Testis (tissue), 3 donors: ENCODE results near the gene ARFGEF3. TPM values are rescaled to one million over a fixed set of nuclear protein-coding genes. Genes with fewer than 3 reads are reported as not detected.

Source experiments
- DNase-seq: peaks from one replicate; pipeline ENCODE4 v3.0.0-alpha.2; 2019
- H3K27ac ChIP-seq, 2 donors: fragments of 200-600 bp; sonication (generic); one replicate each; pipeline ENCODE4 v1.5.1; 2019
- H3K27me3 ChIP-seq: fragments of 200-600 bp; sonication (generic); one replicate; pipeline ENCODE4 v1.5.1; 2019
- H3K36me3 ChIP-seq: fragments of 200-600 bp; sonication (generic); one replicate; pipeline ENCODE4 v1.5.1; 2017; ENCODE audit warnings: low read depth; ENCODE audit errors: missing control alignments
- H3K4me1 ChIP-seq: fragments of 200-600 bp; sonication (generic); one replicate; pipeline ENCODE4 v1.5.1; 2019
- H3K4me3 ChIP-seq, 2 donors: fragments of 200-600 bp; sonication (generic); one replicate each; pipeline ENCODE4 v1.5.1; 2017 to 2019
- H3K9me3 ChIP-seq: fragments of 200-600 bp; sonication (generic); one replicate; pipeline ENCODE4 v1.5.1; 2017
- POLR2A ChIP-seq: fragments of 450-650 bp; IDR thresholded peaks from one replicate; pipeline ENCODE4 v1.6.1; 2017; ENCODE audit warnings: antibody characterized with exemption, mild to moderate bottlenecking, moderate library complexity
- WGBS, 2 donors: methylation state at CpG; one replicate each; pipeline ENCODE4 v1.1.5; 2018; 5-methylcytosine and 5-hydroxymethylcytosine counted together
- intact Hi-C: fragments of 100-400 bp; cut with DNase I; formaldehyde crosslinking; loops from one replicate; pipeline ENCODE4 v1.15.1; 2023; ENCODE audit warnings: low total_unique reads
- polyA plus RNA-seq: library from polyadenylated mRNA; stranded (reverse); fragments of 350-450 nt; fragmentation: Illumina TruSeq; extraction: RNeasy Lipid Tissue Mini Kit (QIAGEN cat#74804); gene quantifications from one replicate; pipeline ENCODE4 v1.2.3, GENCODE V29; 2014; ENCODE audit warnings: low read depth, low replicate concordance; ENCODE audit not compliant: insufficient read depth
- total RNA-seq, 2 donors: library from RNA; depleted of rRNA; stranded (reverse); fragments of >200 nt; gene quantifications; one replicate each; pipeline ENCODE4 v1.2.3, GENCODE V29; 2016
- TF ChIP-seq, protein P1 (sequence below), 3 experiments: fragments of 450-650 bp in 2 of 3; fragments of 200-600 bp in 1 of 3; sonication (generic) in 1 of 3; IDR thresholded peaks; one replicate each; pipeline ENCODE4 v1.5.1; 2016 to 2019; ENCODE audit warnings: antibody characterized with exemption in 3 of 3, mild to moderate bottlenecking in 2 of 3, moderate library complexity in 1 of 3

The ARFGEF3 gene
- total and polyA plus RNA-seq, 3 donors from 2014 or later = 1.9 to 2.9 (median 2.8) TPM

DNA sequence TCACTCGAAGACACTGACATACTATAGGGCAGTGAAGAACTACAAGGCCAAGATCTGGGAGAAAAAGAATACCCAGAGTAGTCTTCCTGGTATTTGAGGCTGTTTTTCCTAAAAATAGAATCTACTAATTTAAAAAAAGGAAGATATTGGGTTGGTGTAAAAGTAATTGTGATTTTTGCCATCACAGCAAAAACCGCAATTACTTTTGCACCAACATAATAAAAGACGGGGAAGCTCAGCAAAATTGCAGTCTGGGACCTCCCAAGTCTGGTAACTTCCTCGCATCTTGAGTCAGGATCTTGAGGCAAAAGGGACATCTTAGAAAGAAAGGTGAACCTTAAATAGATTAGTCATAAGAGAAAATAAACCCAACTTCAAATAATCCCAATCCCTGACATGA, 138.7 kb downstream of the ARFGEF3 start:
- Histone ChIP-seq H3K4me1 (no peaks in the 10 kb centered on the region), H3K9me3 (no peaks in the 10 kb centered on the region), H3K36me3 (no peaks in the 10 kb centered on the region), H3K27ac (no peak overlapping the region), H3K4me3 (no peak overlapping the region), H3K27me3 (no peaks in the 10 kb centered on the region)
- no peak for DNase-seq
- TF ChIP-seq, protein P1, sequence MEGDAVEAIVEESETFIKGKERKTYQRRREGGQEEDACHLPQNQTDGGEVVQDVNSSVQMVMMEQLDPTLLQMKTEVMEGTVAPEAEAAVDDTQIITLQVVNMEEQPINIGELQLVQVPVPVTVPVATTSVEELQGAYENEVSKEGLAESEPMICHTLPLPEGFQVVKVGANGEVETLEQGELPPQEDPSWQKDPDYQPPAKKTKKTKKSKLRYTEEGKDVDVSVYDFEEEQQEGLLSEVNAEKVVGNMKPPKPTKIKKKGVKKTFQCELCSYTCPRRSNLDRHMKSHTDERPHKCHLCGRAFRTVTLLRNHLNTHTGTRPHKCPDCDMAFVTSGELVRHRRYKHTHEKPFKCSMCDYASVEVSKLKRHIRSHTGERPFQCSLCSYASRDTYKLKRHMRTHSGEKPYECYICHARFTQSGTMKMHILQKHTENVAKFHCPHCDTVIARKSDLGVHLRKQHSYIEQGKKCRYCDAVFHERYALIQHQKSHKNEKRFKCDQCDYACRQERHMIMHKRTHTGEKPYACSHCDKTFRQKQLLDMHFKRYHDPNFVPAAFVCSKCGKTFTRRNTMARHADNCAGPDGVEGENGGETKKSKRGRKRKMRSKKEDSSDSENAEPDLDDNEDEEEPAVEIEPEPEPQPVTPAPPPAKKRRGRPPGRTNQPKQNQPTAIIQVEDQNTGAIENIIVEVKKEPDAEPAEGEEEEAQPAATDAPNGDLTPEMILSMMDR (IDR thresholded peaks at IDR 0.05) = no peak
- no peak for TF ChIP-seq POLR2A
- 67 to 77% methylated on average over 4 of the region's 4 CpGs for WGBS, 2 donors
- intact Hi-C loops = no loop called here

DNA sequence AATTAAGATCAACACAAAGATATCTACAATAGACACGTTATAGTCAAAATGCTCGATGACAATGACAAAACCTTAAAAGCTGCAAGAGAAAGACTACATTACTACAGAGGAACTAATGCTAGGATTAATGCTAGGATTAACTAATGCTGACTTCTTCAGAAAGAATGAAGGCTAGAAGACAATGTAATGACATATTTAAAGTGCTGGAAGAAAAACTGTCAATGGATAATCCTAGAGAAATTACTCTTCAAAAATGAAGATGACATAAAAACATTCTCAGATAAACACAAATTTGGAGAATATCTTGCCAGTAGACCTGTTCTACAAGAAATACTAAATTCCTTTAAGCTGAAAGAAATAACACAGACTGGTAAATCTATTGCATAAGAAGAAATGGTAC, 140.8 kb downstream of the ARFGEF3 start:
- 89 to 93% methylated on average over 2 of the region's 2 CpGs for WGBS, 2 donors
- TF ChIP-seq POLR2A = no peak
- TF ChIP-seq, protein P1 (IDR thresholded peaks at IDR 0.05) = no peak
- Histone ChIP-seq H3K27ac (no peak overlapping the region), H3K27me3 (no peaks in the 10 kb centered on the region), H3K4me1 (no peaks in the 10 kb centered on the region), H3K9me3 (no peaks in the 10 kb centered on the region), H3K36me3 (no peaks in the 10 kb centered on the region), H3K4me3 (no peak overlapping the region)
- intact Hi-C loops = no loop called here
- no peak for DNase-seq

DNA sequence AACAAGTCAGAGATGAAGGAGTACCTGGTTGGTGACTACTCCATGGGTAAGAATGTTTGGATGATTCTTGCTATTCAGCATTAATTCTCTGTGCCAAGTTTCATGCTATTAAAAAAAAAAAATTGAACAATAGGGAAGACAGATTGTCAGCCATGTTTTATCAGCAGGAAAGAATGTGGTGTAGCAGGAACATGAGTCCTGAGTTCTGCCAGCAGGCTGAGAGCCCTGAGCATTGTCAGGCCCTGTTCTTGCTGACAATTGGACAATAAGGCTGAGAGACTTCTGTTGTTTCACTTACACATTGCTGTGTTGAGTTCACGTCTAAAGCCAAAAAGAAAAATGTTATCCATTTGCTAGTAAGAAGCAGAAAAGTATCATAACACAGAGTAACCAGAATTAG, 145.6 kb downstream of the ARFGEF3 start:
- Histone ChIP-seq H3K4me3 (no peak overlapping the region), H3K36me3 (no peaks in the 10 kb centered on the region), H3K27ac (no peak overlapping the region), H3K4me1 (no peaks in the 10 kb centered on the region), H3K9me3 (no peaks in the 10 kb centered on the region), H3K27me3 (no peaks in the 10 kb centered on the region)
- no peak for DNase-seq
- 52 to 67% methylated on average over 1 of the region's 1 CpG for WGBS, 2 donors
- no peak for TF ChIP-seq POLR2A
- TF ChIP-seq, protein P1 (IDR thresholded peaks at IDR 0.05) = no peak
- intact Hi-C loops = no loop called here

DNA sequence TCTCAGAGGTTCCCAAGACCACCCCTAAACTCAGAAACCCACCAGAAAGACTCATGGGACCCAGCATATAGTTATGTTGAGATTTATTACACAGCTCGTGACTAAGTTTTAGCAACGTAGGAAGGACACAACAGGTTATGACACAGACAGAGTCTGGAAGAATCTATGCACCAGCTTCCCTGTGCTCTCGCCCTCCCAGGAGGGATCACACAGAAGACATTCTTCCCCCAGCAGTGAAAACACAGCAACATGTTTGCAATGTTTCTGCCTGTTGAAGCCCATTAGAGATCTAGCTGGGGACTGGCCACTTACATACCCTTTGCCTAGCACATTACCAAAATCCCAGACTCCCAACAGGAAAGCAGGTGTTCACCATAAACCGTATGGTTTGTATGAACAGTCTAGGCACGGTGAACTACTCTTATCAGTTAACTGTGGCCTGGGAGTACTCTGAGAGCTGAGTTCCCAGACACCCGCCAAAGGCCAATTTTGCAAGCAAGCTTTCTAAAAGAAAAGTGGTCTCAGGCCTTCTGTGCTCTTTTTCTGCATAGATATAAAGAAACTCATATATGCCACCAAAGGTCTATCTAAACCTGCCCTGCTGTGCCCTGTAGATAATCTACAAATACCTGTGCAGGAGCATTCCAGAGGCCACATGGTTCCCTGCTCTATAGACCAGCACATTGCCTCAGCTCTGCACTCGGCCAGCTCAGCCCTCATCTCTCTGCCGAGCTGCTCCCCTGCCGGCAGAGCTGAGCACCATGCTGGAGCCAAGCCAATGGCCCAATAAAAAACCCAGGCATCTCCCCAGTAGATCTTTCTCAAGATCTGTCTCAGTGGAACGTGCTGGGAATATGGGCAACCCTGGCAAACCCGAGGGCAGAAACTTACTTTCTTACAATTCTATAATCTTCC, 146.3 kb downstream of the ARFGEF3 start:
- no peaks in the 10 kb centered on the region for H3K36me3 ChIP-seq
- no peak overlapping the region for H3K27ac ChIP-seq
- H3K27me3 ChIP-seq = no peaks in the 10 kb centered on the region
- intact Hi-C loops = no loop called here
- H3K4me1 ChIP-seq = no peaks in the 10 kb centered on the region
- WGBS, 2 donors = 60 to 62% methylated on average over 11 of the region's 11 CpGs
- TF ChIP-seq, protein P1 (IDR thresholded peaks at IDR 0.05) = no peak
- no peak for TF ChIP-seq POLR2A
- no peak overlapping the region for H3K4me3 ChIP-seq
- no peaks in the 10 kb centered on the region for H3K9me3 ChIP-seq
- no peak for DNase-seq

DNA sequence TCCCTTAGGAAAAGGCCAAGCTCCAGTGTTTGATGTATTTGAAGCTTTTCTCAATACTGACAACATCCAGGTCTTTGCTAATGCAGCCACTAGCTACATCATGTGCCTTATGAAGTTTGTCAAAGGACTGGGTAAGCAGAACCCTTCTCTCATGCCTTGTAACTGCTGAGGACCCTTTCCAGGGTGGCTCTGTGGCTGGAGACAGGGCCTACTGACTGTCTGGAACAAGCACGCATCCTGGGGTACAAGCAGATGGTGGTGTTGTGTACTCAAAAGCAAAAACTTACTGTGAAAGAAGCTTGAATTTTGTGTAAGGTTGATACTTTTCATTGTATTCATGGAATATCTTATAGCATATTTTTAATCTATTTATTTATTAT, 147.0 kb downstream of the ARFGEF3 start:
- Histone ChIP-seq H3K27ac (no peak overlapping the region), H3K27me3 (no peaks in the 10 kb centered on the region), H3K4me3 (no peak overlapping the region), H3K36me3 (no peaks in the 10 kb centered on the region), H3K4me1 (no peaks in the 10 kb centered on the region), H3K9me3 (no peaks in the 10 kb centered on the region)
- intact Hi-C loops = no loop called here
- TF ChIP-seq POLR2A = no peak
- TF ChIP-seq, protein P1 (IDR thresholded peaks at IDR 0.05) = no peak
- no peak for DNase-seq
- WGBS, 2 donors = 96 to 100% methylated on average over 1 of the region's 1 CpG
